ENCODE results near the gene TMEM143.

GRCh38 chr19:48400018-48400742, 36.4 kb upstream of the TMEM143 start:
- TF ChIP-seq CTCF (IDR thresholded peaks at IDR 0.05) (no peak), POLR2A (IDR thresholded peaks at IDR 0.05) (no peak)
